Fibroblast of lung (primary cell): ENCODE measurements around the gene CDH4. TPM values are rescaled to one million over a fixed set of nuclear protein-coding genes. Genes with fewer than 3 reads are reported as not detected.

Experiments used
- DNase-seq, 2 donors: peaks; one replicate each; pipeline versions ENCODE4 v3.0.0 to v3.0.0-alpha.2; 2010; ENCODE audit warnings: low read depth in 2 of 2
- H2AFZ ChIP-seq: 2 replicates; pipeline ENCODE4 v1.5.1; 2012; ENCODE audit warnings: low read length, control low read depth, inconsistent platforms
- H3K27ac ChIP-seq: 2 replicates; pipeline ENCODE4 v1.5.1; 2011; ENCODE audit warnings: low read length, control low read depth; ENCODE audit not compliant: insufficient read depth
- H3K27me3 ChIP-seq: 2 replicates; pipeline ENCODE4 v1.5.1; 2011; ENCODE audit warnings: mild to moderate bottlenecking, low read length; ENCODE audit not compliant: control insufficient read depth, insufficient read depth
- H3K36me3 ChIP-seq: 2 replicates; pipeline ENCODE4 v1.5.1; 2011; ENCODE audit warnings: low read length; ENCODE audit not compliant: control insufficient read depth, insufficient read depth
- H3K4me1 ChIP-seq: 2 replicates; pipeline ENCODE4 v1.5.1; 2011; ENCODE audit warnings: low read length; ENCODE audit not compliant: control insufficient read depth, insufficient read depth; ENCODE audit errors: extremely low read depth
- H3K4me2 ChIP-seq: 2 replicates; pipeline ENCODE4 v1.5.1; 2011; ENCODE audit warnings: low read length, control low read depth; ENCODE audit not compliant: insufficient read depth; ENCODE audit errors: extremely low read depth
- H3K4me3 ChIP-seq, 4 experiments: fragments of 200-600 bp in 1 of 4; sonication (generic) in 1 of 4; replicated peaks in 1 of 4; 2 replicates each; pipeline ENCODE4 v1.5.1; 2011 to 2016; ENCODE audit warnings: low read length in 4 of 4, low read depth in 3 of 4, mild to moderate bottlenecking in 3 of 4, control low read depth in 2 of 4, inconsistent platforms in 1 of 4, mixed read lengths in 1 of 4; ENCODE audit not compliant: insufficient read depth in 1 of 4; ENCODE audit errors: control extremely low read depth in 1 of 4
- H3K79me2 ChIP-seq: 2 replicates; pipeline ENCODE4 v1.5.1; 2012; ENCODE audit warnings: mild to moderate bottlenecking, low read length, inconsistent platforms; ENCODE audit not compliant: control insufficient read depth, insufficient read depth
- H3K9ac ChIP-seq: 2 replicates; pipeline ENCODE4 v1.5.1; 2011; ENCODE audit warnings: mild to moderate bottlenecking, low read length, control low read depth; ENCODE audit not compliant: insufficient read depth
- H3K9me3 ChIP-seq: 2 replicates; pipeline ENCODE4 v1.5.1; 2012; ENCODE audit warnings: low read depth, low read length; ENCODE audit not compliant: control insufficient read depth, insufficient read depth
- H4K20me1 ChIP-seq: 2 replicates; pipeline ENCODE4 v1.5.1; 2011; ENCODE audit warnings: low read length; ENCODE audit not compliant: control insufficient read depth, insufficient read depth; ENCODE audit errors: extremely low read depth
- EZH2 ChIP-seq: IDR thresholded peaks from 2 replicates; pipeline ENCODE4 v1.5.1; 2012; ENCODE audit warnings: low read length, control low read depth, mild to moderate bottlenecking; ENCODE audit errors: missing control alignments
- polyA plus RNA-seq, 2 donors: library from polyadenylated mRNA; depleted of rRNA in 1 of 2; stranded (reverse) in 1 of 2; unstranded in 1 of 2; fragments of >200 nt; gene quantifications; 2 replicates each; pipeline ENCODE4 v1.2.1, GENCODE V29; 2011 to 2012; ENCODE audit warnings: missing spikeins in 1 of 2
- total RNA-seq: library from RNA; depleted of rRNA; stranded (reverse); fragments of >200 nt; gene quantifications from 2 replicates; pipeline ENCODE4 v1.2.1, GENCODE V29; 2014
- TF ChIP-seq, protein P1 (sequence below), 2 donors: IDR thresholded peaks in 1 of 2; conservative IDR thresholded peaks in 1 of 2; 1 replicate in 1 of 2; 2 replicates in 1 of 2; pipeline ENCODE4 v1.5.1; 2011 to 2012; ENCODE audit warnings: low read length in 2 of 2, control low read depth in 1 of 2, inconsistent platforms in 1 of 2, low read depth in 1 of 2, mild to moderate bottlenecking in 1 of 2

CDH4 gene
- total and polyA plus RNA-seq, 2 donors (not counting 1 experiment from before 2014, with no cell fraction given), result 4.8 to 6.8 TPM

GRCh38 chr20:61308477-61308774, 56.4 kb downstream of the CDH4 start:
- H3K4me2 ChIP-seq, result no peak overlapping the region
- no peaks in the 10 kb centered on the region for H3K79me2 ChIP-seq
- no peaks in the 10 kb centered on the region for H3K9me3 ChIP-seq
- no peak overlapping the region for H3K9ac ChIP-seq
- TF ChIP-seq, protein P1, sequence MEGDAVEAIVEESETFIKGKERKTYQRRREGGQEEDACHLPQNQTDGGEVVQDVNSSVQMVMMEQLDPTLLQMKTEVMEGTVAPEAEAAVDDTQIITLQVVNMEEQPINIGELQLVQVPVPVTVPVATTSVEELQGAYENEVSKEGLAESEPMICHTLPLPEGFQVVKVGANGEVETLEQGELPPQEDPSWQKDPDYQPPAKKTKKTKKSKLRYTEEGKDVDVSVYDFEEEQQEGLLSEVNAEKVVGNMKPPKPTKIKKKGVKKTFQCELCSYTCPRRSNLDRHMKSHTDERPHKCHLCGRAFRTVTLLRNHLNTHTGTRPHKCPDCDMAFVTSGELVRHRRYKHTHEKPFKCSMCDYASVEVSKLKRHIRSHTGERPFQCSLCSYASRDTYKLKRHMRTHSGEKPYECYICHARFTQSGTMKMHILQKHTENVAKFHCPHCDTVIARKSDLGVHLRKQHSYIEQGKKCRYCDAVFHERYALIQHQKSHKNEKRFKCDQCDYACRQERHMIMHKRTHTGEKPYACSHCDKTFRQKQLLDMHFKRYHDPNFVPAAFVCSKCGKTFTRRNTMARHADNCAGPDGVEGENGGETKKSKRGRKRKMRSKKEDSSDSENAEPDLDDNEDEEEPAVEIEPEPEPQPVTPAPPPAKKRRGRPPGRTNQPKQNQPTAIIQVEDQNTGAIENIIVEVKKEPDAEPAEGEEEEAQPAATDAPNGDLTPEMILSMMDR (conservative IDR thresholded peaks at IDR 0.05 in 1 of 2, IDR thresholded peaks at IDR 0.05 in 1 of 2; ENCODE audit: low read depth in 1 of 2, low read length in 2 of 2), result no peak
- TF ChIP-seq EZH2, result no peak
- H3K4me1 ChIP-seq, result no peaks in the 10 kb centered on the region
- peak in 1 of 2 donors; percentile 30 for DNase-seq
- H2AFZ ChIP-seq, result no peak overlapping the region
- no peaks in the 10 kb centered on the region for H3K36me3 ChIP-seq
- H3K27me3 ChIP-seq, result no peaks in the 10 kb centered on the region
- H4K20me1 ChIP-seq, result no peaks in the 10 kb centered on the region
- H3K27ac ChIP-seq, result no peak overlapping the region
- no peak overlapping the region for H3K4me3 ChIP-seq

DNA sequence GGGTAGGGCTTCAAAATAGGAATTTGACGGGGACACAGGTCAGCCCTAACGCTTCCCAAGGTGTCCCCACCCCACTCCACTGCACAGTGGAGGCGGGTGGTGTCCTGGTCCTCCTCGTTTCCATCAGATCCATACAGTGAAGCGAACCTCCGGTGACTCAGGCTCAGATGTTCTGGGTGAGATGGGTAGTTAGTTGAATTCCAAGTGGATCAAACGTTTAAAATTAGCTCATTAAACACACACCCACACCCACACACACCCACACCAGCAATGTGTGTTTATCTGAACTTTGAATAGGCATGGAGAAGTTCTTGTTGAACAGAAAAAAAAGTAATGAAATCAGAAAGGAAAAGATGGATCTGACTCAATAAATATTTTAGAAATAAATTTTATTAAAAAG, 58.9 kb downstream of the CDH4 start:
- Histone ChIP-seq H3K4me2 (no peak overlapping the region), H2AFZ (no peak overlapping the region), H3K9ac (no peak overlapping the region), H4K20me1 (no peaks in the 10 kb centered on the region), H3K79me2 (no peaks in the 10 kb centered on the region), H3K27ac (no peak overlapping the region), H3K27me3 (no peaks in the 10 kb centered on the region), H3K4me1 (no peaks in the 10 kb centered on the region), H3K9me3 (no peaks in the 10 kb centered on the region), H3K4me3 (no peak overlapping the region), H3K36me3 (no peaks in the 10 kb centered on the region)
- DNase-seq, result no peak
- no peak for TF ChIP-seq EZH2
- TF ChIP-seq, protein P1 (conservative IDR thresholded peaks at IDR 0.05 in 1 of 2, IDR thresholded peaks at IDR 0.05 in 1 of 2; ENCODE audit: low read depth in 1 of 2, low read length in 2 of 2), result no peak

DNA sequence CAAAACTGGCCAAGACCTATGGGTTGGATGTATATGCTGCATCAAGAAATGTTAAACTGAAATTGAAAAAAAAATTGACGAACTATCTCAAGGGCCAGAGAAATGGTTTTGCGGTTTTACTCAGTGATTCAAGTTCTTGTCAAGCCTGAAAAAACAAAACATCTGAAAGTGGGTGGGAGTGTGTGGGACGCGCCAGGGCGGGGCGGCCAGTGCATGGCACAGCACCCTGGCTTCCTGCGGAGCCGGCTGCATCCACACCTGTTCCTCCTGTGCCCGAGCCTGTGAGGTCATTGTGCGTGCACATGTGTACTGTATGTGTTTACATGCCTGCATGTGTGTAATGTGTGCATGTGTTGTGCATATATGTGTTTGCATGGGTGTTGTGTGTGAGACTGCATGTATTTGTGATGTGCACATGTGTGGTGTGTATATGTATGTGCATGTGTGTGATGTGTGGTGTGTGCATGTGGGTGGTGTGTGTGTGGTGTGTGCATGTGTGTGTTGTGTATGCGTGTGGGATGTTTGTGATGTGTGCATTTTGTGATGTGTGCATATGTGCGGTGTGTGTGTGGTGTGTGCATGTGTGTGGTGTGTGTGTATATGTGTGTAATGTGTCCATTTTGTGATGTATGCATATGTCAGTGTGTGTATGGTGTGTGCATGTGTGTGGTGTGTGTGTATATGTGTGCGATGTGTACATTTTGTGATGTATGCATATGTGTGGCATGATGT, 59.8 kb downstream of the CDH4 start:
- H3K36me3 ChIP-seq, result no peaks in the 10 kb centered on the region
- H3K27me3 ChIP-seq, result no peaks in the 10 kb centered on the region
- H3K4me3 ChIP-seq, result no peak overlapping the region
- TF ChIP-seq EZH2, result no peak
- no peak overlapping the region for H3K27ac ChIP-seq
- H3K4me2 ChIP-seq, result no peak overlapping the region
- H3K9ac ChIP-seq, result no peak overlapping the region
- DNase-seq, result no peak
- H2AFZ ChIP-seq, result no peak overlapping the region
- H3K4me1 ChIP-seq, result no peaks in the 10 kb centered on the region
- H3K79me2 ChIP-seq, result no peaks in the 10 kb centered on the region
- no peaks in the 10 kb centered on the region for H4K20me1 ChIP-seq
- no peaks in the 10 kb centered on the region for H3K9me3 ChIP-seq
